Fibroblast of upper back skin (primary cell): ENCODE measurements around the gene SH2D5.
"Not testable (repeated sequence)": the region's sequence is repeated elsewhere in the genome, so short reads cannot be mapped to it uniquely, and the experiment has no call there.

ENCODE experiments used
- DNase-seq: peaks from one replicate; pipeline ENCODE4 v3.0.0-alpha.2; 2013

SH2D5 gene

DNA sequence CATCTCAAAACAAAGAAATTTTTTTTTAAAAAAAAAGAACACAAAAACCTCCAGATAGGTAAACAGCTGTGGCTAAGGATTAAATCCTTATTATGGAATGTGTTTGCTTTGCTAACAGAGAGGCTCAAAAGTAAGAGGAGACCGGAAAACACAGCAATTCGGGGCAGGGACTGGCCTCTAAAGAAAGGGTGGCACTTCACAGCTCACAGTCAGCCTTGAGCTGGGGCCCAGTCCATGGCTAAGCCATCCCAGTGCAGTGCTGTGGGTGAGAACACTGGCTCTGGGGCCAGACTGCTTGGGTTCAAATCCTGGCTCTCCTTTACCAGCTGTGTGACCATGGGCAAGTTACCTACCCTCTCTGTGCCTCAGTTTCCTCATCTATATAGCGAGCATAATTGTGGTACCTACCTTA, 42.9 kb downstream of the SH2D5 start:
- no peak for DNase-seq

DNA sequence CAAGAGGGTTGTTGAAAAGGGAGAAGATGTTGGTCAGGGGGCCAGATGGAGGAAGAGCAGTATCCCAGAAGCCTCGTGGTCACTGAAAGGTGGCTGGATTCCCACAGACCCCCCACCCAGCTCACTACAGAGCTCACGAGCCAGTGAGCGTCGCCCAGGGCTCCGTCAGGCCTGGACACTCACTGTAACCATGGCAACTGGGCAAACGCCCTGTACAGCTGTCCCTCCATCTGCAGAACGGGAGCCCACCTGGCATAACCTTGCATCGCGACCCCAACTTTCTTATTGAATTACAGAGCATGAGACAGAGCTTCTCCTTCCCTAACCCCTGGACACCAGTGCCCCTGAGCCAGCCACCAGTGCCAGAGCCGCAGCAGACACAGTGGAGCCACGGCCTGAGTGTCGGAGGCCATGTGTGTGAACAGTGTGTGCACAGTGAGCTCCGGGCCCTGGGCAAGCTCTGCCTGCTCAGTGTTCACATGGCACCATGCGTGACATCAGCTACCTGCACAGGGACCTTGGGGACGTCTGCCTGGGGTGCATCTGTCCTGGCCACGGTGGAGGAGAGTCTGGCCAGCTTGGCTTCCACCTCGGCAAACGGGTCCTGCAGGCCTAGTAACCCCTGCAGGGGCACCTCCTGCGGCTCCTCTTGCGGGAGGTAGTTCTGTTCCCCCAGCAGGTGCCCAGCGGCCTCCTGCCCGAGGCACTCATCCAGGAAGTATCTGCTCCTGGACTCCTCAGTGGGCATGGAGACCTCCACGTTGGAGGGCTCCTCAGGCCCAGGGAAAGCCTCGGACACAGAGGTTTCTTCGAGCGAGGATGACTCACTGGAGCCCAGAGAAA, 45.4 kb downstream of the SH2D5 start:
- DNase-seq: no peak

GRCh38 chr1:20685741-20686140, 46.8 kb downstream of the SH2D5 start:
- DNase-seq: no peak

DNA sequence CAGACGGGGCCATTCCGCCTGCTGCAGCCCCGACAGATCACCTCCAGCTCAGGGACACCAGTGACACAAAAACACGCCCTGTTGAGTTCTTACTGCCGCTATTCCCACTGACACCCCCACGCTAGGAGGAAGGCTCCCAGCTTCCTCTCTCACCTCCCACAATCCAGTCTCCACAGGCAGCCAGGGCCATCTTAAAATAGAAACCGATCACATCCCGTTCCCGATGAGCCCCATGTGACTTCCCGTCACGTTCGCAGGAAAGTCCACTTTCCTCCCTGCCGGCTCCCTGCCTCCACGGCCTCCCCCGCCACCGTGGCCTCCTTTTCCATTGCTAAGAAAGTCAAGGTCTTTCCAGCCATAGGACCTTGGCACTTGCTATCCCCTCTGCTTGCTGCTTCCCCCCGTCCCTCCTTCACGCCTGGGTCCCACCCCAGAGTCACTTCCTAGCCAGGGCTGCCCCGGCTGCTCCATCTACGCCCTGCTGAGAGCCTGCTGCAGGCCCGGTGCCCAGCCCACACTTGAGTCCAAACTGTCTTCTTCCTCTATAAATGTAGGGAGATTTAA, 47.3 kb downstream of the SH2D5 start:
- no peak for DNase-seq

GRCh38 chr1:20684651-20685050, 47.9 kb downstream of the SH2D5 start:
- DNase-seq: no peak

GRCh38 chr1:20684050-20684620, 48.4 kb downstream of the SH2D5 start:
- no peak for DNase-seq

DNA sequence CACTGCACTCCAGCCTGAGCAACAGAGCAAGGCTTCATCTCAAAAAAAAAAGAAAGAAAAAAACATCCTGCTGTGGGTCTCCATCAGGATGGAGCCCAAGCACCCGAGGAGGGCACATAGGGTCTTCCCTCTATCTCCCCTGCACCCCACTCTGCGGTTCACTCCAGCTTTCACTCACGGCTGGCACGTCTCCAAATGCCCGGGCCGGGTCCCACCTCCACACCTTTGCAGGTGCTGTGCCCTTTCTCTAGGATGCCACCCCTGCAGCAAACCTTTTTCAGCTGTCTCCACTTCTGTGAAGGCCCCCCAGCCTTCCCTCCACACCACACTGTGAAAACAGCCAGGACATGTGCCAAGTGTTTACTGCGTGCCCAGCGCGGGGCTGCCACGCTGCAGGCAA, 48.9 kb downstream of the SH2D5 start:
- DNase-seq: no peak

DNA sequence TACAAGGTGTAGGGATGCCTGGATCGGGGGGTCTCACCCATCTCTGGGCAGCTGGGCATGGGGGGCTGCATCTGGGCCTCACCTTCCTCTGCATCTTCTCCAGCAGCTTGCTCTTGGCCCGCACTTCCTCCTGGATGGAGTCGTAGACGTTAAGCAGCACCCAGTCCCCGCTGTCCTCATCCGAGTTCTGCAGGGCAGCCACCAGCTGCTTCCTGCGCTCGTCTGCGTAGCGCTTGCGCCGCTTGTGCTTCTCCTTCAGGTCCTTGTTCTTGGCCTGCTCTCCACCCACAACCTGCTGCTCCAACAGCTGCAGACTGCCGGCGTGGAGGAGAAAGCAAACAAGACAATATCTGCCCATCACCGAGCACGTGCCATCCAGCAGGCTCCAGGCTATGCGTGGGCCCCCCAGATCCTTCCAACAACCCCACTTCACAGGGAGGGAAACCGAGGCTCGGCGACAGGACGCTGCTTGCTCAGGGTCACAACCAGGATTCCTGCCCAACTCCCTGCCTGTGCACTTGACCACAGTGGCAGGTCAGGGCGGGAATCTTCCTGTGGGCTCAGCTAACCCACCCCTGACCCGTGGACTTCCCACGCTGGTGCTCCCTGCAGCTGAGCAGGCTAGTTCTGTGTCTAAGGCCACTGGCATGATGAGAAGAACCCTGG, 49.8 kb downstream of the SH2D5 start:
- DNase-seq: no peak

DNA sequence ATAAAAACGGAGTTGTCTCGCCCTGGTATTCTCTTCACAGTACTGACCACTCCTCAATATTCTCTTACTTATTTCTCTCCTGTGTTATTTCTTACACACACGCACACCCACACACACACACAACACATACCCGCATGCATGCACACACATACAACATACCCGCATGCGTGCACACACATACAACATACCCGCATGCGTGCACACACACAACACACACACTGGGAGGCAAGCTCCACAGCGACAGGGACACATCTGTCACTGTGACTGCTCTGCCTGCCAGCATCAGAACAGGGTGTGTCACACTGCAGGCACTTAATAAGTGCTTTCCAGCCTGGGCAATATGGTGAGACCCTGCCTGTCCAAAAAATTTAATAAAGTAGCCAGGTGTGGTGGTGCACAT, 50.5 kb downstream of the SH2D5 start:
- DNase-seq: no peak

DNA sequence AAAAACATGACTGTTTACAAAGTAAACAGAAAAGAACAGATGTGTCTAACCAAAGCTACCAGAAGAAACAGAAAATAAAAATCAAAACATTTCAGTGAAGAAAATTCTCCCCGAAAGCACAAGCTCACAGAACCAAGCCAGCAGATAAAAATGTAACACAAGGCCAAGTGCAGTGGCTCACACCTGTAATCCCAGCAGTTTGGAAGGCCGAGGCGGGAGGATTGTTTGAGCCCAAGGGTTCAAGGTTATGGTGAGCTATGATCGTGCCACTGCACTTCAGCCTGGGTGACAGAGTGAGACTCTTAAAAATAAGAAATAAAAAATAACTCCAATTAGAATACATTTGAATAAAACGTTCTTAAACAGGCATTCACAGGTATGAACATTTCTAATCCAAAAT, 52.2 kb downstream of the SH2D5 start:
- DNase-seq: no peak

DNA sequence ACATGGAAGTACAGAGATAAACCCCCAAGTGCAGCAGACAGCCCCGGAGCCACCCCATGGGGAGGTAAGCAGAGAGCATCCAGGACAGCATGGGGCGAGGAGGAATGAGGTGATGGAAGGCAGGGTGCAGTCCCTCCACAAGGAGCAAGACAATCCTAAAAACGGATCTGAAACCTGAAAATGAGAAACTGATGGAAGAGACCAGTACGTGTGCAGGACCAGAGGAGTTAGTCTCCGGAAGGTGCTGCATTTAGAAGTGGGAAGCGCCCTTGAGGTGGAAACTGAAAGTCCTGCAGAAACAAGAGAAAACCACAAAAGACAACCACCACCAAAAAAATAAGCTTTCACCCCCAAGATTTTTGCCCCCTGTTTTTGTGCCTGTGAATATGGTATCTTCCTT, 53.9 kb downstream of the SH2D5 start:
- no peak for DNase-seq

GRCh38 chr1:20673626-20674025, 58.9 kb downstream of the SH2D5 start:
- not testable (repeated sequence) for DNase-seq

- no peak for DNase-seq
Observed at GRCh38 chr1:20672265-20672632, 60.3 kb downstream of the SH2D5 start.

DNA sequence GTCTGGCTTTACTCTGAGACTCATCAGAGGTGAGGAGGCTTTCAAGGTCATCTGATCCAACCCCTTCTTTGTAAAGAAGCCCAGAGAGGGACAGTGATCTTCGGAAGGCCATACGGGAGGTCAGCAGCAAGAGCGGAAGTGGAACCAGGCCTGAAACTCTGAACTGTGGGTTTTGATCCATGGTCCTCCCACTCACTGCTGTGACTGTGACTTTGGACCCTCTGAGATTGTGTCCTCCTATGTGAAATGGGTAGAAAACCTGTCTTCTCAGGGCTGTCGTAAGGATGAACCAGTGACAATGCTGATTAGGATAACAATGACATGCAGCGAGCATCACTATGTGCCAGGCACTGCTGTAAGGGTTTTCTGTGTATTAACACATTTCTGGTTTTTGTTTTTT, 61.6 kb downstream of the SH2D5 start:
- DNase-seq: no peak
